NCI-H748 treated with DMSO at 0.1 percent for 48 hours (cell line): Measurements from ENCODE around the gene AASS.
A peak's percentile ranks its signal among the peaks of the same experiment; 100 is the strongest.
"Not testable (repeated sequence)": the region's sequence is repeated elsewhere in the genome, so short reads cannot be mapped to it uniquely, and the experiment has no call there.

Source experiments
- DNase-seq: peaks from one replicate; lab custom pipeline; 2025; lab: John Stamatoyannopoulos, UW

The AASS gene

DNA sequence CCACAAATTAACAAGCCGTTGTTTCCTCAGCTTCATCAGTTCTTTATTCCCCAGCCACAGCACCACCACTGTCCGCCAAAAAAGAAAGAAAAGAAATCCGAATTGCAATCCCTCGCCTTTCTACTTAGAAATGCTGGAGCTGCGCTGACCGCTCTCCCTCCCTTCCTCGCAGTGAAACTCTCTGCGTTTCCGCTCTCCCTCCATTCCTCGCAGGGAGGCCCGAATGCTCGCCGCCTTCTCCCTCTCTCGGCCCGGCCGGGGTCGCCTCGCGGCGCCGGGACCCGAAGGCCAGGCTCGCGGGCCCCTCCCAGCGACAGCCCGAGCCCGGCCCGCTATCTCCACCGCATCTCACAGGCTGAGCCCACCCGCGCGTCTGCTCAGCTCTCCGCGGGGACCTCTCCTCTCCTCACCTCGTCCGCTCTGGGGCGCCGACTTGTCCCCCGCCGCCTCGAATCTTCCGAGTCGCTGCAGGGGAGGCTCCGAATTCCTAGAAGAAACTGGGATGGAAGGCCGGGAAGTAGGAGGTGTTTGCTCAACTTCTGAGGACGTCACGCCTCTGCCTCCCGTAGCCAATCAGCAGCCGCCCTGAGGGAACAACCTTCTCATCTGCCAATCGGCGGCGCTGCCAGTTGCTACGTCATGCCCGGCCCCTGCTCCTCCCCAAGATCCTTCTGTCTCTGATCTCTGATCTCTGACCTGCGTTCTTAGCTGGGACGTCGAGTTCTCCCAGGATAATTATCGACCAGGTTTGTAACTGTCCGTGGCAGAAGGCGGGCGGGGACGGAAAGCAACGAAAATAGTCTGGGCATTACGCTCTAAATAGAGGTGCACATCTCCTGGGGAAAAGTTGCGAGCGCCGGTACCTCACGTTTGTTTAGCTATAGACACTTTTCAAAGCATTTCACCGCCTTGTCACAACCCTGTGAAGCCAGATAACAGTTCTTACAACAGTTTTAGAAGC lies at the start of gene AASS:
AASS (minus strand) TSS at position 499 of the 961 bp plus-strand sequence. CDS start 10,523 bp downstream, outside the sequence.
- DNase-seq, result peak; percentile 81

DNA sequence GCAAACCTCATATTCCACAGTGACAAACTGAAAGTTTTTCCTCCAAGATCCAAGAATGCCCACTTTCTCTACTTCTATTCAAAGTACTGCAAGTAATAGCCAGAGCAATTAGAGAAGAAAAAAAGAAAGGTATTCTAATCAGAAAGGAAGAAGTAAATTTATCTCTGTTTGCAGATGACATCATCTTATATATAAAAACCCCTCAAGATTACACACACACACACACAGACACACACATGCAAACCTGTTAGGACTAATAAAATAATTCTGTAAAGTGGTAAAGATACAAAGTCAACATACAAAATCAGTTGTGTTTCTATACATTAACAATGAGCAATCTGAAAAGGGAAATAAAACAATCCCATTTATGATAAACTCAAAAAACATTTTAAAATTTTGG lies 44.7 kb upstream of the AASS start:
- DNase-seq, result no peak

DNA sequence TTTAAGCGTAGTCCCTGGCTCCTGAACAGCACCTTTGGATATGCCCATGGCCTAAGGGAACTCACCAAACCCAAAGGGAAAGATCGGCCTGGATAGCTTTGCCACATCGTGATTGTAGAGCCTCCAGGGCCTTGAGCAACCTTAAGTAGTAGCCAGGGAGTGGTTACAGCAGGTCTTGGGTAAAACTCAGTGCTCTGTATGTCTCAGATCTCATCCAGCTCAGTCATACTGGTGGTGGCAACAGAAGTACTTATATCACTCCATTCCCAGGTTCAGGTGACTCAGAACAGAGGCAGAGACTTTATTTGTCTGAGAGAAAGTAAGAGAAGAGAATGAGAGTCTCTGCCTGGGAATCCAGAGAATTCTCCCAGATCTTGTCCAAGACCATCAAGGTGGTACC lies 39.1 kb upstream of the AASS start:
- no peak for DNase-seq

DNA sequence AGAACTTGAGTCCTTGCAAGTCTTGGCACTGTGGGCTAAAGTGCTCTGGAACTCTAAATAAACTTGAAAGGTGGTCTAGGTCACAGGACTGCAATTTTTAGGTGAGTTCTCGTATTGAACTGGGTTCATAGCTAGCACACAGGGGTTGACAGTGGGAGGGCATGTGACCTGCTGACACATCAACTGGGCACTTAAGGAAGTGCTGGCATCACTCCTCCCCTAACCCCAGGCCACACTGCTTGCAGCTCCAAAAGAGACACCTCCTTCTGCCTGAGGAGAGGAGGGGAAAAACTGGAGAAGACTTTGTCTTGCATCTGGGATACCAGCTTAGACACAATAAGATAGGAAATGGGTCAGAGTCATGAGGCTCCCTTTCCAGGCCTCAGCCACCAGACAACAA lies 38.0 kb upstream of the AASS start:
- DNase-seq, result no peak

DNA sequence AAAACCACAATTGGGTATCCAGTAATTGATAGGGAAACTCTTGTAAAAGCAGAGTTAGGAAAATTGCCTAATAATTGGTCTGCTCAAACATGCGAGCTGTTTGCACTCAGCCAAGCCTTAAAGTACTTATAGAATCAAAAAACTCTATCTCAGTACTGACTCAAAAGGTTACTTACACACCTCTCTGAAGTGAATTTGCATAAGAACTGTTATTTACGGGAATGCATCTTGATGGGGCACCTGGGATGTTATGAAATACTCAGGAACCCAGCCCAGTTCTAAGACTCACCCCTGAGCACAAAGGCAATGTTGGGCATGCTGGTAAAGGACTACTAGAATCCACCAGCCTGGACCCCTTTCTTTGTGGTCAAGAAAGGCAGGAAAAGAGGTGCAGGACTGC lies 28.1 kb upstream of the AASS start:
- DNase-seq, result not testable (repeated sequence)

DNA sequence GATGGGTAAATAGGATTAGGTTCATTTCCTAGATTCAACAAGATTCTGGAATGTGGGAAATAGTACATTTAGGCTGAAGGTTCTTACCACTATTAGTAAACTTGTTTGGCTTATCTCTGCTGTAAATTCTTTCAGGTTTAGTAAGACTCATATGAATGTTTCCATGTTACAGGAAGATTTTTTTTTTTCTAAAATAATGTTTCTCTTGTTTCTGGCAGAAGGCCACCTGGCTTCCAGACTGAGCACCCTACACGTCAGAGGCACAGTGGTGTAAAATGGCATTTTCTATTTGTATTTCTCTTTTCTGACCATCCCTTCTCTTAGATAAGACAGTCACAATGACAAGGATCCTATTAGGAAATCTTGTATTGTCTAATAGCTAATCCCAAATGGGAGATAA lies 22.7 kb upstream of the AASS start:
- no peak for DNase-seq

DNA sequence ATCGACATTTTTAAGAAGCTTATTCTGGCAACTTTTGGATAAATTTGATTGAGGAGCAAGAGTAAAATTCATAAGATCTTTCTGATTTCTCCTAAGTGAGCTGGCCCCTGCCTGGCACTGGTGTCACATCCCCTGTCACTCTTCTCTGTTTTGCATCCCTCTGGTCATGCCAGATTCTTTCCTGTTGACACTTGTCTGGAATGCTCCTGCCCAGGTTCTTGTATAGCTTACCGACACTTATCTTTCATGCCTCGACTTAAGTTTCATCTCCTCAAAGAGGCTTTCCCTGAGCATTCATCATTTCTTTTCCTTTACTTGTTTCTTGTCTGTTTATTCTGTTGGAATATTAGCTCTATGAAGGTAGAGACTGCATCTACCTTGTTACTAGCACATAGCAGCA lies 22.2 kb upstream of the AASS start:
- no peak for DNase-seq

DNA sequence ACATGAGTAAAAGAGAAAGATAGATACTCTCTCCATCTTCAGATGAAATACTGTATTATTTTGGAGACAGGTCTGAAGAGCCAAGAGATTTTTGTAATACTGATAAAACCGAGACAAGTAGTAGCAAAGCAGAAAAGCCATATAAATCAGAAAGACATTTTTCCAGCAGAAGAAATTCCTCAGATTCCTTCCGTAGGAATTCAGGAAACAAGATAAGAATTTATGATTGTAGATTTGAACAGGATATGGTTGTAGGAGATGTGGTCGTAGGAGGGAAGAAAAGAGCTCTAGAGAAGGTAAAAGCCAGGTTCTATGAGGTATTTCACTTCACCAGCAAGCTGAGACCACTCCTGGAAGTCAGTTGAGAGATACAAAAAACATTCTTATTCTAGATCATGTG lies 17.6 kb upstream of the AASS start:
- DNase-seq, result no peak

DNA sequence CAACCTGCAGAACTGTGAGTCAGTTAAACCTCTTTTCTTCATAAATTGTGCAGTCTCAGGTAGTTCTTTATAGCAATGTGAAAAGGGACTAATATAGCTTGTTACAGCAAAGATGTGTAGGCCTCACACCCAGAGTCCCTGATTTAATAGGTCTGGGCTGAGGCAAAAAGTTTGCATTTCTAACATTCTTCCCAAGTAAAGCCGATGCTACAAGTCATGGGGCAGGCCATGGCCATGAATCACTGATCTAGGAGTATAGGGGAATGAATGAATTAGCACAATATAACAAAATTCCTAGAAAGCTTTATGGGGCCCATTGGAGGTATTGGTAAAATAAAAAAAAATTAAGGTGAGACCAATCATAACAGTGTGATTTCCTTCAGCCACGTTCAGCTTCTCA lies 11.5 kb upstream of the AASS start:
- DNase-seq, result no peak

DNA sequence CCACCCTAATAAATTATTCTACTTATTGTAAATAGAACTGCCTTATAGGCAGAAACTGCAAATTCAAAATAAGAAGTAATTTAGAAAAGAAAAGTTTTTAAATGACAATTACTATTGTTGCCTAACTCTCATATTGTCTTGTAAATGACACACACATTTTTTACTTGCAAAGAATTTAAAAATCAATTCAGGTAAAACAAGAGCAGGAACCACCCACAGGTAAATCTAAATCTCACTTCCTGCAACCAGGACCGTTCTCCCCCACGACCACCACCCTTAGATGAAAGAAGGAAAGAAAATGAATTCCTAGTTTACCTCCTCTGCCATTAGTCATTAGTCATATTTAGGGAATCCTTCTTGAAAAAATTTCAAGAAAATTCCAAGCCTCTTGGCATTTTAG lies 4.8 kb upstream of the AASS start:
- no peak for DNase-seq

DNA sequence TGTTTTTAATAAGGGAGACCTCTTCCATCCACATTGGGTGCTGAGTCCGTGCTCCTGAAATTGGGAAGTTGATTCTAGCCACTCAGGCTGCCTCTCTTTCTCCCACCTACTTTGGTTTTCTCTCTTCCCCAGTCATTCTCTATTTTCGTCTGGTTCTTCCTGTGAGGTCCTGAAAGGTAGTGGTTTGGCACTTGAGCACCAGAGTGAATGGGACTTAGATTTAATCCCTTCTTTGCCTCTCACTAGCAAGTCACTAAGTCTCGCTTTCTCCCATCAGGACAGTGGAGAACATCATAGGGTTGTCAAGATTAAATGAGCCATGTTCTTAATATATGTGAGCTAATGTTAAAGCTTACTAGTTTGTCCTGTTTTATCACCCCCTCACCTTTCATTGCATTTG lies 4.0 kb upstream of the AASS start:
- DNase-seq, result no peak

DNA sequence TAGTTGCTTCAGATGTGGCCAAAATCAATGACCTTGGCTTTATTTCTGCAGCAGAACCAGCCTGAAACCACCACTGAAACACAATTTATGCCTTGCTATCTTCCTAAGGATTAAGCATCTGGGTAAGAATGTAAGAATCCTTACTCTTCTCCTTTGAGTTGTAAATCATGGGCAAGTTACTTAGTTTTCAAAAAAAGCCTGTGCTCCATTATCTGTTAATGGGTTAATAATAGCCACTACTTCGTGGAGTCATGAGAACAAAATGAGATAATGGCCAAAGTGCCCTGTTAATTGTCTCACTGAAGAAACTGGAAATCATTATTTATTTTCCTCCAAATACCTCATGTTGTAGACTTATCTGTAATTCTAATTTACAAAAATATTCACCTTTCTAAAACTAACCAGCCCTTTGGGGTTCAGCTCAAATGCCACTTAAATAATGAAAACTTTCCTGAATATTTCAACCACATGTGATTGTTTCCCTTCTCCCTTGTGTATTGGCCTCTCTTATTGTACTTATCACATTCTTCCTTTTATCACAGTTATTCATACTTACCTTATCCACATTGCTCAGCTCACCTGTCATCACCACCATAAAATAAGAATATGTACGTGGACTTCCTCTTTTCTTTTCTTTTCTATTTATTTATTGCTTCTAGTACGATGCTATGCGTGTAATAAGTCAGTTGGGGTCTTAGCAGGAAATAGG lies 2.0 kb upstream of the AASS start:
- DNase-seq, result no peak

DNA sequence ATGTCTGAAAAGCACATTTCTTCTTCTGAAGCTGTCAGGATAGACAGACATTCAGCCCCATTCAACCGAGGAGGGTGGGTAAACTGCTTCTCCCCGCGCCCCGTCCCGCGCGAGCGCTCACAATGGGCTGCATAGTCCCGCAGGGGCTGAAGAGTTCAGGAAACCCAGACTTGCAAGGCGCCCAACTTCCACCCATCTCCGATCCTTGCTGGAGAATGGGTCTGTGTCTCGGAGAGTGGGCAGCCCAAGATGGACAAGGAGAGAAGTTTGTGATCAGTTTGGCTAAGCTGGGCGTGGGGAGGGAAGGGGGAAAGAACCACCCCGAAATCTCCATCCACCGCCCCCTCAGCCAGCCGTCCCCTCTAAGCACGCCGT lies 686 bp downstream of the AASS start:
- no peak for DNase-seq

DNA sequence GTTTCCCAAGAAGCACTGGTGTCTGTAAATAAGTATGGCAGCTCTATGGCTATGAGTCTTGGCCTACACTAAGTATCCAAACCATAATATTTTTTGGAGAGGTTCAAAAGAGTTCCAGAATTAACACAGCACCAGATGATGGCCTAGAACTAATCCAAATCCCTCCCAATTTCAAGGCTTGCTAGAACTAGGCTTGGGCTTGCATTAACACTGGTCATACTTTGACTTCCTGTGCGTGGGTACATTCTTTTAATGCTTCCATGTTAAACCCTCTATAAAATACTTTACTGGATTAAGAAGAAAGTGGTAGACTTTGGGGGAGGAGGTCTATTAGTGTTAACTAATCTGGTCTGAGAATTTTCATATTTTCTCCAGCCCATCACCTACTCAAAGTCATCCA lies 3.1 kb downstream of the AASS start:
- DNase-seq, result no peak

DNA sequence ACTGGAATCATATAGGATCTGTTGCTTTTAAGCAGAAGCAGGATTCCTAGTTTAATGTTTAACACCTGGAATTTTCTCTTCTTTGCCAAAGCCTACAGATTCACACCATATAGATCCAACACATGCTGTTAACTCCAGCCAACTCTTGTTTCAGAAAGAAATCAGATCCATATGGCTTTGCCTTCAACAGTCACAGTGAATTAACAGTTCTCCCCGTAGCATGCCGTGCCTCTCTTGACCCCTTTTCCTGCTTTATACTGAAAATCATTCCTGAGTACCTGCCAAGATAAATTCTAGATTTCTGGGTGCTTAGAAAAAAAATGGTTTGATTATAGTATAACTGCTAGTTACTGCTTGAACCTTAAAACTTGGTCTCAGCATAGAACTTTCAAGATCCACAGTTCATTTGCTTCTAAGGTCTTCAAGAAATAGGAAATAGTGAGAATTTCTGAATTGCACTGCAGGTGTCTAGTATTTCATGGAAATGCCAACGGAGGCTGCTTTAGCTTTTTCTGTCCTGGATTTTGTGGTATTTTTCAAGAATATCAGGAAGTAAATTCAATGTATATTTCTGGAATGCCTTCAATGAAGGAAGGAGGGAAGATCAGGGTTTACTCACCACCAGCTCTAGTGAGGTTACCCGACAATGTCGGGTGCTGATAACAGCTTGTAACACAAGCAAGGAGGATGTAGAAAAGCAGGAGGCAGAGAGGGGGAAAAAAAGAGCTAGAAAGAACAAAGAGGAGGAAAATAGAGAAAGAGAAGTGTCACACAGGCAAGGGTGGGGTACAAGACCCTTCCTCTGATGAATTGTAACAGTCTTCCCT lies 6.6 kb downstream of the AASS start:
- no peak for DNase-seq

DNA sequence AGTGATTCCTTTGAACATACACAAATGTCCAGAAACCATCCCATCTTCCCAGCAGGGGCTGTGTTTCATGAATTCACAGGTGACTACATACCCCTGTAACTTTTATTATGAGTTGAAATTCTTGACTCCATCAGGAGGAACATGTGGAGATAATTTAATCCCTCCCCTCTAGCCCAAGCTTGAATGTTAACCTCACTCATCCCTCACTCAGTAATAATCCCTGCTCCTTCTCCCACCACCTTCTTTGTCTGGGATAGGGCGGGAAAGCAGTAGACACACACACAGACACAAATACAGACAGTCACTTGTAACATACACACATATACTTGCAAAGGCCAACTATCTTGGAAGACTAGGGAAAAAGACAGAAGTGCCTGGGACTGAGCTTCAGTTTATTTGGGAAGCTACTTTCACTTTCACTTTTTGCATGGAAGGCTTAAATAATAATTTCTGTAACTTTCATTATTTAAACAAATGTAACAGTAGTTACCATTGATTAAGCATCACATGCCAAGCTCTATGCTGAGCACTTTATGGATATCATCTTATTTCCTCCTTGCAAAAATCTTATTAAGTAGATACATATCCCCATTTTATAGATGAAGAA lies 7.3 kb downstream of the AASS start:
- DNase-seq, result no peak

DNA sequence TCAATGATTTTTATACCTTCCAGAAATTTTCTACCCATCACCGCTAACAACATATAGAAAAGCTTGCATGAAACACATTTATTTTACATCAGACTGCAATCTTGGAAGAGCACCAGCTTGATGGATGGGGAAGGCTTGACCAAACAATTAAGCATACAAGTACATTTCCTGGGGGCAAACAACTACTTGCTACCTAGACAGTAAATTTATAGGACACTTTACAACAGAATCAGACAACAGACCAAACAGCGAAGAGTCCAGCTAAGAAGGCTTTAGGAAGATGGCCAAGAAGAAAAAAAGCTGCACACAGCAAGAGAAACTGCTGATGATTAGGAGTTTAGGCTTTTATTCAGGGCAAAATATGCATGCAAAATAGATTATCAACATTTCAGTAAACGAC lies 8.0 kb downstream of the AASS start:
- DNase-seq, result no peak

DNA sequence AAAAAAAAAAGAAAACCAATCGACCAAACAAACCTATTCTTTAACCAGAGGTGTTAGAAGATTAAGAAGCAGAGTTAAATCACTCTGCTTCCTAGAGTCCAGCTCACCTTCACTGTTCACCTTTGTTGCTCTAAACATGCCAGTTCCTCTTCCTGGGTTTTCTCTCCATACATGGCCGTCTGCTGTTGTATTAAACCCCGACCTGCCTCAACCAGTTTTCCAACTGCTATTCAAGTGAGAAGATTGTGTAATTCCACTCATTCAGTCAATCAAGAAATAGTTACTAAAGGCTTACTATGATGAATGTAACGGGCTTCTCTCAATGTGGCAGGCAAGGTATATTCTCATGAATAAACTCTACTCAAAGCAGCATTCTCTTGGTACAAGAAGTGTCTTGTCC lies 8.8 kb downstream of the AASS start:
- DNase-seq, result no peak

DNA sequence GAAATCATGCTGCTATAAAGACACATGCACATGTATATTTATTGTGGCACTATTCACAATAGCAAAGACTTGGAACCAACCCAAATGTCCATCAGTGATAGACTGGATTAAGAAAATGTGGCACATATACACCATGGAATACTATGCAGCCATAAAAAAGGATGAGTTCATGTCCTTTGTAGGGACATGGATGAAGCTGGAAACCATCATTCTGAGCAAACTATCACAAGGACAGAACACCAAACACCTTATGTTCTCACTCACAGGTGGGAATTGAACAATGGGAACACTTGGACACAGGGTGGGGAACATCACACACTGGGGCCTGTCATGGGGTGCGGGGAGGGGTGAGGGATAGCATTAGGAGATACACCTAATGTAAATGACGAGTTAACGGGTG lies 9.3 kb downstream of the AASS start:
- DNase-seq, result not testable (repeated sequence)

DNA sequence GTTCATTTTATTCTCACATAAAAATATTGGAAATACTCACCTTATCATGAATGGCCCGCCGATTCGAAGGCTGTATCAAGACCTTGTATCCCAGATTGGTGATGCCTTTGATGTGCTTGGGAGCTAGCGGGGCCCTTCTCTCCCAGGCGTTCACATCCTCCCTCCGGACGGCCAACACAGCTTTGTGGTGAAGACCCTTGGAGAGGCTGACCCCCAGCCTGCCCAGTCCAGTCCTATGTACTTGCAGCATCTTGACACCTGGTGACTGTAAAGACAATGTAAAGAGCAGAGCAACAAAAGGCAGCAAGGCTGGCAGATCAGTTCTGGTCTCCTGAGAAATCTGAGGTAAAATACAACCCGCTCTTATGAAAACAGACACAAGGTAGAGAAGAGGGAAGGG lies 10.6 kb downstream of the AASS start:
- no peak for DNase-seq

DNA sequence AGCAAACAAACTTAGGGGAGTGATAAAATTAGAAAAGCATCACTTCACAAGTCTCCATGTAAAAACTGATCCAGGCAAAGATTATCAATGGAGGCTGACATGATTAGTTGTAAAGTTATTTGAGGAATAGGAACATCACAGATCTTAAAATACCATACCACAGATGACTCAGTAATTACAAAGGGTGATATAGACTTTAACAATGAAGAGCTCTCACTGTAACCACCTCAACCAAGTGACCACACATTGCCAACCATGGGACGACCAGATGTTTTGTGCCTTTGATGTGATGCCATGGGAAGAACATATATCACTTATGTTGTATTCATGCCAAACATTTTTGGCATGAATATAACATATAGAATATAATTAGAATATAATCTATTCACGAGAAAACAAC lies 11.7 kb downstream of the AASS start:
- DNase-seq, result no peak

DNA sequence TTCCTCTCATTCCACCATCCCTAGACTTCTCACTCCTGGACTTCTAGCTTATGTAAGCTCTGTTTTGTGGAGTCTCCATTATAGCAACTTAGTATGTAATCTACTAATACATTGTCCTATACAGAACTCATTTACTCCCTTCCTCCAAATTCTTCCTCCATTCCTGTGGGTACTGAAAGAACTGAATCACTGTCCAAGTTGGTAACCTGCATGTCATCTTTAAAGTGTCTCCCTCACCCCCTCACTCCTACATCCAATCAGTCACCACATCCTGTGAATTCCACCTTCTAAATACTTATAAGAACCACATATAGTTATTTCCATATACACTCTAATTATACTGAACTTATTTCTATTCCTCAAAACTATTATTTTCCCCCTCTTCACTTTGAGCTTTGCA lies 20.3 kb downstream of the AASS start:
- DNase-seq, result no peak
